Vagina (tissue), 2 donors: ENCODE data around the gene IL23A.

Experiments
- POLR2A ChIP-seq, 2 donors: fragments of 450-650 bp; IDR thresholded peaks; one replicate each; pipeline ENCODE4 v1.6.1; 2017; ENCODE audit warnings: antibody characterized with exemption in 2 of 2, mild to moderate bottlenecking in 2 of 2, moderate library complexity in 2 of 2
- POLR2AphosphoS5 ChIP-seq, 2 donors: sonication (generic); formaldehyde crosslinking; IDR thresholded peaks; one replicate each; pipeline ENCODE4 v1.9.0; 2017; ENCODE audit warnings: antibody characterized with exemption in 2 of 2, mild to moderate bottlenecking in 2 of 2, low read depth in 1 of 2; ENCODE audit not compliant: insufficient read depth in 1 of 2

- no peak for TF ChIP-seq POLR2AphosphoS5 (IDR thresholded peaks at IDR 0.05; ENCODE audit: insufficient read depth in 1 of 2, low read depth in 1 of 2)
- no peak for TF ChIP-seq POLR2A (IDR thresholded peaks at IDR 0.05)
Measured at GRCh38 chr12:56308714-56309113, 30.0 kb upstream of the IL23A start.
